ENCODE measurements around the gene CERK. TPM values are rescaled to one million over a fixed set of nuclear protein-coding genes. Genes with fewer than 3 reads are reported as not detected.

The CERK gene
- total RNA-seq, 1 experiment from 2014 or later: 30.9 TPM

- ChIA-PET CTCF (no interaction called here), POLR2A (no interaction called here)
- no TSS peak for BruUV-seq (replicated peaks)
- in situ Hi-C loops (cut with HindIII; ENCODE audit: low pct_unique_long_range_greater_than_20kb, low sequenced_read_pairs): no loop called here
- Histone ChIP-seq H3K4me3 (ENCODE audit: low read depth in 2 of 2, low read length in 2 of 2) (no peak overlapping the region), H3K27me3 (ENCODE audit: control insufficient read depth, insufficient read depth, low read length) (no peaks in the 10 kb centered on the region), H3K27ac (ENCODE audit: low read length) (no peak overlapping the region), H3K36me3 (ENCODE audit: control insufficient read depth, insufficient read depth, low read length) (no peaks in the 10 kb centered on the region), H3K9me3 (ENCODE audit: control insufficient read depth, insufficient read depth, low read depth, low read length) (no peaks in the 10 kb centered on the region), H3K4me1 (ENCODE audit: control insufficient read depth, insufficient read depth, low read length) (peaks cover 12% of the 10 kb centered on the region)
- intact Hi-C loops (cut with micrococcal nuclease; ENCODE audit: unreplicated experiment): no loop called here
- DNase-seq (ENCODE audit: low read depth, low spot score) (no peak), ATAC-seq (no peak)
- TF ChIP-seq, protein P1, sequence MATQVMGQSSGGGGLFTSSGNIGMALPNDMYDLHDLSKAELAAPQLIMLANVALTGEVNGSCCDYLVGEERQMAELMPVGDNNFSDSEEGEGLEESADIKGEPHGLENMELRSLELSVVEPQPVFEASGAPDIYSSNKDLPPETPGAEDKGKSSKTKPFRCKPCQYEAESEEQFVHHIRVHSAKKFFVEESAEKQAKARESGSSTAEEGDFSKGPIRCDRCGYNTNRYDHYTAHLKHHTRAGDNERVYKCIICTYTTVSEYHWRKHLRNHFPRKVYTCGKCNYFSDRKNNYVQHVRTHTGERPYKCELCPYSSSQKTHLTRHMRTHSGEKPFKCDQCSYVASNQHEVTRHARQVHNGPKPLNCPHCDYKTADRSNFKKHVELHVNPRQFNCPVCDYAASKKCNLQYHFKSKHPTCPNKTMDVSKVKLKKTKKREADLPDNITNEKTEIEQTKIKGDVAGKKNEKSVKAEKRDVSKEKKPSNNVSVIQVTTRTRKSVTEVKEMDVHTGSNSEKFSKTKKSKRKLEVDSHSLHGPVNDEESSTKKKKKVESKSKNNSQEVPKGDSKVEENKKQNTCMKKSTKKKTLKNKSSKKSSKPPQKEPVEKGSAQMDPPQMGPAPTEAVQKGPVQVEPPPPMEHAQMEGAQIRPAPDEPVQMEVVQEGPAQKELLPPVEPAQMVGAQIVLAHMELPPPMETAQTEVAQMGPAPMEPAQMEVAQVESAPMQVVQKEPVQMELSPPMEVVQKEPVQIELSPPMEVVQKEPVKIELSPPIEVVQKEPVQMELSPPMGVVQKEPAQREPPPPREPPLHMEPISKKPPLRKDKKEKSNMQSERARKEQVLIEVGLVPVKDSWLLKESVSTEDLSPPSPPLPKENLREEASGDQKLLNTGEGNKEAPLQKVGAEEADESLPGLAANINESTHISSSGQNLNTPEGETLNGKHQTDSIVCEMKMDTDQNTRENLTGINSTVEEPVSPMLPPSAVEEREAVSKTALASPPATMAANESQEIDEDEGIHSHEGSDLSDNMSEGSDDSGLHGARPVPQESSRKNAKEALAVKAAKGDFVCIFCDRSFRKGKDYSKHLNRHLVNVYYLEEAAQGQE (IDR thresholded peaks at IDR 0.05; ENCODE audit: insufficient read depth in 1 of 2, low read depth in 2 of 2, low read length in 1 of 2): no peak
- TF ChIP-seq TCF7L2 (IDR thresholded peaks at IDR 0.05; ENCODE audit: low read depth, low read length): no peak
- no peak for TF ChIP-seq CTCF (IDR thresholded peaks at IDR 0.05)
- no peak for TF ChIP-seq POLR2AphosphoS5 (IDR thresholded peaks at IDR 0.05; ENCODE audit: low read depth, low read length)
- TF ChIP-seq SIN3A (IDR thresholded peaks at IDR 0.05; ENCODE audit: borderline replicate concordance, insufficient read depth, low read depth, low read length): no peak
Observed at GRCh38 chr22:46752286-46752987, 14.4 kb upstream of the CERK start.

DNA sequence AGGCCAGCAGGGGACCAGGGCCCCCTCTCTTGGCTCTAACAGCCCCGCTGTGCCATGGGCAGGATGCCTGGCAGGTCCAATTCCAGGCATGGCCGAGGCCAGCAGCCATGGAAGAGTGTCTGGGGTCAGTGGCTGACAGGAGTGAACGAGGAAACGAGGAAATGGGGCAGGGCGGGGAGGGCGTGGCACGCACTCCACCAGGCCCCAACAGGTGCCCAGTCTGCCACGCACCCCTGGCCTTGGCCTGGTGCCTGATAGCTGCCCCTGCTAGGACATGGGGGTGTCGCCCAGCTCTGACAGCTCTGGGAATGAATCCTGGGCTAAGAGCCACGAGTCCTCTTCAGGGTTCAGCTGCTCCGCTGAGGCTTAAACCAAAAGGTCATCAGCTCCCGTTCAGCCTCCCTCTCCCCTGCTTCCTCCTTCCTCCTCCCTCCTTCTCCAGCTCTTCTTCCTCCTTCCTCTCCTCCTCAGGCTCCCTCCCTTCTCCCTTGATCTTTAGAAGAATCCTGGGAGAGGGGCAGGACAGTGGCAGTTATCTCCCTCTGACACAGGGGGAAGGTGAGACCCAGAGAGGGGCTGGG, 12.9 kb upstream of the CERK start:
- POLR2A ChIA-PET: no interaction called here
- TF ChIP-seq, protein P1 (IDR thresholded peaks at IDR 0.05; ENCODE audit: insufficient read depth in 1 of 2, low read depth in 2 of 2, low read length in 1 of 2): no peak
- TF ChIP-seq CTCF (IDR thresholded peaks at IDR 0.05): no peak
- no peak for TF ChIP-seq TCF7L2 (IDR thresholded peaks at IDR 0.05; ENCODE audit: low read depth, low read length)
- TF ChIP-seq POLR2AphosphoS5 (IDR thresholded peaks at IDR 0.05; ENCODE audit: low read depth, low read length): no peak
- no peak for TF ChIP-seq SIN3A (IDR thresholded peaks at IDR 0.05; ENCODE audit: borderline replicate concordance, insufficient read depth, low read depth, low read length)
- H3K9me3 ChIP-seq (ENCODE audit: control insufficient read depth, insufficient read depth, low read depth, low read length): no peaks in the 10 kb centered on the region
- in situ Hi-C loops (cut with HindIII; ENCODE audit: low pct_unique_long_range_greater_than_20kb, low sequenced_read_pairs) (no loop called here), intact Hi-C loops (cut with micrococcal nuclease; ENCODE audit: unreplicated experiment) (no loop called here)
- H3K27me3 ChIP-seq (ENCODE audit: control insufficient read depth, insufficient read depth, low read length): no peaks in the 10 kb centered on the region
- ATAC-seq (no peak), DNase-seq (ENCODE audit: low read depth, low spot score) (no peak)
- CTCF ChIA-PET: no interaction called here
- H3K36me3 ChIP-seq (ENCODE audit: control insufficient read depth, insufficient read depth, low read length): no peaks in the 10 kb centered on the region
- no TSS peak for BruUV-seq (replicated peaks)
- H3K4me1 ChIP-seq (ENCODE audit: control insufficient read depth, insufficient read depth, low read length): peaks cover 12% of the 10 kb centered on the region
- H3K27ac ChIP-seq (ENCODE audit: low read length): no peak overlapping the region
- no peak overlapping the region for H3K4me3 ChIP-seq (ENCODE audit: low read depth in 2 of 2, low read length in 2 of 2)
